Esophagus squamous epithelium (tissue), 5 donors: ENCODE measurements around the gene LONP2. TPM values are rescaled to one million over a fixed set of nuclear protein-coding genes. Genes with fewer than 3 reads are reported as not detected.

ENCODE experiments used
- DNase-seq: peaks from one replicate; lab custom pipeline; 2025; lab: John Stamatoyannopoulos, UW
- H3K27ac ChIP-seq, 4 donors: fragments of 200-600 bp; sonication (generic); one replicate each; pipeline ENCODE4 v1.5.1; 2016 to 2019; ENCODE audit warnings: mild to moderate bottlenecking in 1 of 4
- H3K27me3 ChIP-seq, 4 donors: fragments of 200-600 bp; sonication (generic); 1 replicate in 3 of 4; 2 replicates in 1 of 4; pipeline versions ENCODE4 v1.5.1 to v1.6.0; 2017 to 2021; ENCODE audit warnings: antibody characterized with exemption in 1 of 4
- H3K36me3 ChIP-seq, 3 donors: fragments of 200-600 bp; sonication (generic); one replicate each; pipeline ENCODE4 v1.5.1; 2016 to 2019
- H3K4me1 ChIP-seq, 3 donors: fragments of 200-600 bp; sonication (generic); one replicate each; pipeline ENCODE4 v1.5.1; 2017 to 2019
- H3K4me3 ChIP-seq, 4 donors: fragments of 200-600 bp; sonication (generic); 1 replicate in 3 of 4; 2 replicates in 1 of 4; pipeline ENCODE4 v1.5.1; 2016 to 2019; ENCODE audit warnings: mild to moderate bottlenecking in 2 of 4, moderate library complexity in 1 of 4
- H3K9me3 ChIP-seq, 3 donors: fragments of 200-600 bp; sonication (generic); one replicate each; pipeline ENCODE4 v1.5.1; 2016 to 2019
- POLR2A ChIP-seq, 4 donors: fragments of 450-650 bp; IDR thresholded peaks; one replicate each; pipeline ENCODE4 v1.6.1; 2017; ENCODE audit warnings: antibody characterized with exemption in 4 of 4, mild to moderate bottlenecking in 4 of 4, moderate library complexity in 3 of 4
- WGBS, 2 donors: methylation state at CpG; one replicate each; pipeline ENCODE4 v1.1.5; 2018; 5-methylcytosine and 5-hydroxymethylcytosine counted together
- intact Hi-C: fragments of 100-400 bp; cut with DNase I; formaldehyde crosslinking; loops from one replicate; pipeline ENCODE4 v1.15.0; 2022
- total RNA-seq, 4 donors: library from RNA; depleted of rRNA; stranded (reverse); fragments of >200 nt; gene quantifications; one replicate each; pipeline ENCODE4 v1.1.0, GENCODE V29; 2016
- TF ChIP-seq, protein P1 (sequence below), 6 experiments: fragments of 450-650 bp in 4 of 6; fragments of 200-600 bp in 2 of 6; sonication (generic) in 2 of 6; IDR thresholded peaks; one replicate each; pipeline ENCODE4 v1.5.1; 2016 to 2019; ENCODE audit warnings: antibody characterized with exemption in 6 of 6, mild to moderate bottlenecking in 4 of 6, moderate library complexity in 4 of 6
- donor health status: DM: yes; HTN: yes; CAD: no.

LONP2 gene
- total RNA-seq, 4 donors from 2014 or later = 30.9 to 57.2 (median 40.3) TPM

DNA sequence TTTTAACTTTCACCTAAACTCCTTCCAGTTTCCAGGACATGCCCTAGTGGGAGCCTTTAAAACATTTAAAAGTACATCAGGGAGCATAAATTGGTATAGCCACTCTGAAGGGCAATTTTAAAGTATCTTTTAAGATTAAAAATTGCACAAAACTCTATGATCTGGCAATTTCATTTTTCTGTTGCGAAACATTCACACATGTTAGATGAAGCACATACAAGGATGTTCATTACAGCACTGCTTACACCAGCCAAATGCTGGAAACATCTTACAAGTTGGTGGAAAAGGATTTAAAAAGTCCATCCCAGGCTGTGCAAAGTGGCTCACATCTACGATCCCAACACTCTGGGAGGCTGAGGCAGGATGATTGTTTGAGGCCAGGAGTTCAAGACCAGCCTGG lies 26.4 kb upstream of the LONP2 start:
- H3K27ac ChIP-seq = no peak overlapping the region
- no peak for DNase-seq
- intact Hi-C loops = no loop called here
- no peak overlapping the region for H3K4me3 ChIP-seq
- no peaks in the 10 kb centered on the region for H3K4me1 ChIP-seq
- 76 to 100% methylated on average over 2 of the region's 2 CpGs for WGBS, 2 donors
- TF ChIP-seq POLR2A (IDR thresholded peaks at IDR 0.05) = no peak
- TF ChIP-seq, protein P1, sequence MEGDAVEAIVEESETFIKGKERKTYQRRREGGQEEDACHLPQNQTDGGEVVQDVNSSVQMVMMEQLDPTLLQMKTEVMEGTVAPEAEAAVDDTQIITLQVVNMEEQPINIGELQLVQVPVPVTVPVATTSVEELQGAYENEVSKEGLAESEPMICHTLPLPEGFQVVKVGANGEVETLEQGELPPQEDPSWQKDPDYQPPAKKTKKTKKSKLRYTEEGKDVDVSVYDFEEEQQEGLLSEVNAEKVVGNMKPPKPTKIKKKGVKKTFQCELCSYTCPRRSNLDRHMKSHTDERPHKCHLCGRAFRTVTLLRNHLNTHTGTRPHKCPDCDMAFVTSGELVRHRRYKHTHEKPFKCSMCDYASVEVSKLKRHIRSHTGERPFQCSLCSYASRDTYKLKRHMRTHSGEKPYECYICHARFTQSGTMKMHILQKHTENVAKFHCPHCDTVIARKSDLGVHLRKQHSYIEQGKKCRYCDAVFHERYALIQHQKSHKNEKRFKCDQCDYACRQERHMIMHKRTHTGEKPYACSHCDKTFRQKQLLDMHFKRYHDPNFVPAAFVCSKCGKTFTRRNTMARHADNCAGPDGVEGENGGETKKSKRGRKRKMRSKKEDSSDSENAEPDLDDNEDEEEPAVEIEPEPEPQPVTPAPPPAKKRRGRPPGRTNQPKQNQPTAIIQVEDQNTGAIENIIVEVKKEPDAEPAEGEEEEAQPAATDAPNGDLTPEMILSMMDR (IDR thresholded peaks at IDR 0.05) = no peak
- H3K36me3 ChIP-seq = no peaks in the 10 kb centered on the region
- H3K9me3 ChIP-seq = no peaks in the 10 kb centered on the region
- no peaks in the 10 kb centered on the region for H3K27me3 ChIP-seq

DNA sequence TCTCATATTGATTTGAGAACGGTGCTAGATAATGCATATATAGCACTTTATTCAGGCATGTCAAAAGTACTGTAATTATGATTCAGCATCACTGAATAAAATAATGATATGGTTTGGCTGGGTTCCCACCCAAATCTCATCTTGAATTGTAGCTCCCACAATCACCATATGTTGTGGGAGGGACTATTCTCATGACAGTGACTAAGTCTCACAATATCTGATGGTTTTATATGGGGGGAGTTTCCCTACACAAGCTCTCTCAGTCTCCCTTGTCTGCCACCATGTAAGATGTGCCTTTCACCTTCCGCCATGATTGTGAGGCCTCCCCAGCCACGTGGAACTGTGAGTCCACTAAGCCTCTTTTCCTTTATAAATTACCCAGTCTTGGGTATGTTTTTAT lies 25.6 kb upstream of the LONP2 start:
- TF ChIP-seq, protein P1 (IDR thresholded peaks at IDR 0.05) = no peak
- TF ChIP-seq POLR2A (IDR thresholded peaks at IDR 0.05) = no peak
- intact Hi-C loops = no loop called here
- DNase-seq = no peak
- no peaks in the 10 kb centered on the region for H3K9me3 ChIP-seq
- no peaks in the 10 kb centered on the region for H3K4me1 ChIP-seq
- H3K27me3 ChIP-seq = no peaks in the 10 kb centered on the region
- H3K36me3 ChIP-seq = no peaks in the 10 kb centered on the region
- no peak overlapping the region for H3K27ac ChIP-seq
- 79 to 96% methylated on average over 3 of the region's 3 CpGs for WGBS, 2 donors
- no peak overlapping the region for H3K4me3 ChIP-seq

DNA sequence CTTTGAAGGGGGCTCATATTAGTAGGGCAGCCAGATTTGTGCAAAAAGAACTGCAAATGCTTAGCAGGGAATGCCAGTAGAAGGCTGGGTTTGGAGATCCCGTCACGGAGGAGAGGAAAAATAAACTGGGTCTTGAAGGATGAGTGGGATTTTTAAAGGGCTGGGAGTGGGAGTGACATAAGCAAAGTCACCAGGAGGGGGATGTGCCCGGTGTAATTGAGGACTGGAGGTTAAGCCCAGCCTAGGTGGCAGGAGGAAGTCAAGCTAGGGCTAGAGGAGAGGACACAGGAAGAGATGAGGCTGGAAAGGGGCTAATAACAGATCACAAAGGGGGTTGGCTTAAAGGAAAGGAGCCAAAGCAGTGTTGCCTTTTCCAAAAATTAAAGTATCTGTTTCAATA lies 23.2 kb upstream of the LONP2 start:
- TF ChIP-seq POLR2A (IDR thresholded peaks at IDR 0.05) = no peak
- TF ChIP-seq, protein P1 (IDR thresholded peaks at IDR 0.05) = no peak
- WGBS, 2 donors = 58 to 81% methylated on average over 3 of the region's 3 CpGs
- H3K9me3 ChIP-seq = no peaks in the 10 kb centered on the region
- no peaks in the 10 kb centered on the region for H3K4me1 ChIP-seq
- H3K4me3 ChIP-seq = no peak overlapping the region
- no peaks in the 10 kb centered on the region for H3K36me3 ChIP-seq
- H3K27ac ChIP-seq = no peak overlapping the region
- H3K27me3 ChIP-seq = no peaks in the 10 kb centered on the region
- intact Hi-C loops = no loop called here
- DNase-seq = no peak

DNA sequence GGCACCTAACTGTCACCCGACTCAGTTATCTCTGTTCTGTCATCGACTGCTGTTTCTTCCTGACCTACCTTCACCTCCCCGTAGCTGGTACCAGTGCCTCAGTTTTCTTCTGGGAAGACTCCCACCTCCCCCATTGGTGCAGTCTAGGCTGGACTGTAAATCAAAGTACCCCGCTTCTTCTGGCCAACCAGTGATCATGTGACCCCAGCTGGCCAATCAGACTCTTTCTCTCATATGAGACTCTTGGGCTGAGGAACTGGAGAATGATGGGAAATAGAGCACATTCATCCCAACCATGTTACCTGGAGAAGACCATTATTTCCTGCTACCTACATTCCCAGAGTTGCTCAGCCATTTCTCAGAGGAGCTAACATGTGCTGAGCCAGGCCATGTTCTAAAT lies 20.6 kb upstream of the LONP2 start:
- no peaks in the 10 kb centered on the region for H3K9me3 ChIP-seq
- intact Hi-C loops = no loop called here
- TF ChIP-seq, protein P1 (IDR thresholded peaks at IDR 0.05) = no peak
- no peak for TF ChIP-seq POLR2A (IDR thresholded peaks at IDR 0.05)

DNA sequence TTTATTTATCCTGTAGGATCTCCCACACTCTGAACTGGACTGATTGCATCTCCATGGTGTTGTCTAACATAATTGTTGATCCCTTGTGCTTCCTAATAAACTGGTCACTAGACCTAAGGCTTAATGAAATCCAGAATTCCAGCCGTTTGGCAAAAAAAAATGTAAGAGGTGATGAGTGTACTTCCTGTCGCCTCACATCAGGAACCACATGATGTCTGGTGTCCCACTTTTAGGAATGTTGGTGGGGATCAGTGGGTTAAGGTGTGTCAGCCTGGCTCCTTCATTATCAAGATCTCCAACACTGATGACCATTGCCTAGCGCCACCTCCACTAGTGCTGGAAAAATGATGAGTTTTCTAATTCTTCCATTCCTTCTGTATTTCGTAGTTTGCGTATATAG lies 18.6 kb upstream of the LONP2 start:
- no peaks in the 10 kb centered on the region for H3K4me1 ChIP-seq
- no peak overlapping the region for H3K27ac ChIP-seq
- no peaks in the 10 kb centered on the region for H3K9me3 ChIP-seq
- H3K4me3 ChIP-seq = no peak overlapping the region
- DNase-seq = no peak
- intact Hi-C loops = no loop called here
- H3K27me3 ChIP-seq = no peaks in the 10 kb centered on the region
- no peak for TF ChIP-seq POLR2A (IDR thresholded peaks at IDR 0.05)
- TF ChIP-seq, protein P1 (IDR thresholded peaks at IDR 0.05) = no peak
- WGBS, 2 donors = 86 to 94% methylated on average over 5 of the region's 5 CpGs
- H3K36me3 ChIP-seq = no peaks in the 10 kb centered on the region

More for the DNA sequence above, 20.6 kb upstream of the LONP2 start:
- Histone ChIP-seq H3K27me3 (no peaks in the 10 kb centered on the region), H3K4me1 (no peaks in the 10 kb centered on the region), H3K4me3 (no peak overlapping the region), H3K27ac (no peak overlapping the region), H3K36me3 (no peaks in the 10 kb centered on the region)
- 93 to 100% methylated on average over 1 to 4 of the region's 4 CpGs for whole genome bisulfite sequencing, 2 donors
- no peak for DNase-seq
